Measurements from ENCODE around the gene RUSF1. TPM values are rescaled to one million over a fixed set of nuclear protein-coding genes. Genes with fewer than 3 reads are reported as not detected.

RUSF1 gene
- total and polyA plus RNA-seq, 10 of the 15 experiments (the other 5 are each of a cell fraction or from before 2014, with no cell fraction given), result 0.20 to 46.3 (median 29.7) TPM

DNA sequence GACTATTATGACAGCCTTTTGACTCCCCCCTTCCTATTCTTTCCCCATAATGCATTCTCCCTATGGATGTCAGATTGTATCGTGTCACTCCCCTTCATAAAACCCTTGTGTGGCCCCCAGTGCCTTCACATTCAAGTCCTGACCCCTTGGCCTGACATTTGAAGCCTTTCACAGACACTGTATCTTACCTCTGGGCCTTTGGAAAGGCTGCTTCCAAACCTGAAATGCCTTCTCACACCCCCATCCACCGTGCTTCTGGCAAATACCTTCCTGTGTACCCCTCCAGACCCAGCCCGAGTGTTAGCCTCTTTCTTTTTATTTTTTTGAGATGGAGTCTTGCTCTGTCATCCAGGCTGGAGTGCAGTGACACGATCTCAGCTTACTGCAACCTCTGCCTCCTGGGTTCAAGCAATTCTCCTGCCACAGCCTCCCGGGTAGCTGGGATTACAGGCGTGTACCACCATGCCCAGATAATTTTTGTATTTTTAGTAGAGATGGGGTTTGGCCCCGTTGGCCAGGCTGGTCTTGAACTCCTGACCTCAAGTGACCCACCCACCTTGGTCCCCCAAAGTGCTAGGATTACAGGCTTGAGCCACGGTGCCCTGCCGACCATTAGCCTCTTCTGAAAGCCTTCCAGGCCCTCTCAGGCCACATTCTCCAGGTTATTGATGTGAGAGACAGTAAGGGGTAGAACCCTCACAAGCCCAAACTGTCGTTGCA is 46.8 kb downstream of the RUSF1 start:
- Histone ChIP-seq H3K4me1 (ENCODE audit: control insufficient read depth, insufficient read depth, low read length) (peaks cover 13% of the 10 kb centered on the region), H3K27me3 (replicated peaks in 1 of 2; ENCODE audit: control insufficient read depth in 2 of 2, insufficient read depth in 2 of 2, low read length in 1 of 2) (no peaks in the 10 kb centered on the region), H3K9ac (ENCODE audit: control insufficient read depth, insufficient read depth, low read length) (no peak overlapping the region), H4K20me1 (ENCODE audit: control insufficient read depth, insufficient read depth) (peaks cover 3% of the 10 kb centered on the region; the same call in 1 of the 2 replicates), H3K9me3 (replicated peaks; ENCODE audit: control insufficient read depth, insufficient read depth, low read length) (no peaks in the 10 kb centered on the region), H3K4me3 (no peak overlapping the region), H3K27ac (ENCODE audit: control insufficient read depth, insufficient read depth) (no peak overlapping the region), H3K79me2 (ENCODE audit: control insufficient read depth, insufficient read depth, low read length) (peaks cover 38% of the 10 kb centered on the region), H3K36me3 (ENCODE audit: control insufficient read depth in 2 of 2, insufficient read depth in 2 of 2, low read length in 1 of 2) (peaks cover 0 to 20% of the 10 kb centered on the region in 2 experiments; a peak in 3 of 4 replicates), H2AFZ (ENCODE audit: control insufficient read depth, low read depth, low read length) (no peak overlapping the region), H3K4me2 (ENCODE audit: control insufficient read depth, insufficient read depth) (peak overlapping the region; percentile 34; the same call in 1 of the 2 replicates)
- TF ChIP-seq, protein P1, sequence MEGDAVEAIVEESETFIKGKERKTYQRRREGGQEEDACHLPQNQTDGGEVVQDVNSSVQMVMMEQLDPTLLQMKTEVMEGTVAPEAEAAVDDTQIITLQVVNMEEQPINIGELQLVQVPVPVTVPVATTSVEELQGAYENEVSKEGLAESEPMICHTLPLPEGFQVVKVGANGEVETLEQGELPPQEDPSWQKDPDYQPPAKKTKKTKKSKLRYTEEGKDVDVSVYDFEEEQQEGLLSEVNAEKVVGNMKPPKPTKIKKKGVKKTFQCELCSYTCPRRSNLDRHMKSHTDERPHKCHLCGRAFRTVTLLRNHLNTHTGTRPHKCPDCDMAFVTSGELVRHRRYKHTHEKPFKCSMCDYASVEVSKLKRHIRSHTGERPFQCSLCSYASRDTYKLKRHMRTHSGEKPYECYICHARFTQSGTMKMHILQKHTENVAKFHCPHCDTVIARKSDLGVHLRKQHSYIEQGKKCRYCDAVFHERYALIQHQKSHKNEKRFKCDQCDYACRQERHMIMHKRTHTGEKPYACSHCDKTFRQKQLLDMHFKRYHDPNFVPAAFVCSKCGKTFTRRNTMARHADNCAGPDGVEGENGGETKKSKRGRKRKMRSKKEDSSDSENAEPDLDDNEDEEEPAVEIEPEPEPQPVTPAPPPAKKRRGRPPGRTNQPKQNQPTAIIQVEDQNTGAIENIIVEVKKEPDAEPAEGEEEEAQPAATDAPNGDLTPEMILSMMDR (IDR thresholded peaks at IDR 0.05 in 2 of 3, conservative IDR thresholded peaks at IDR 0.05 in 1 of 3; ENCODE audit: control insufficient read depth in 2 of 3, extremely low read depth in 1 of 3, insufficient read depth in 1 of 3, low read depth in 3 of 3, low read length in 3 of 3), result no peak
- TF ChIP-seq, protein P2, sequence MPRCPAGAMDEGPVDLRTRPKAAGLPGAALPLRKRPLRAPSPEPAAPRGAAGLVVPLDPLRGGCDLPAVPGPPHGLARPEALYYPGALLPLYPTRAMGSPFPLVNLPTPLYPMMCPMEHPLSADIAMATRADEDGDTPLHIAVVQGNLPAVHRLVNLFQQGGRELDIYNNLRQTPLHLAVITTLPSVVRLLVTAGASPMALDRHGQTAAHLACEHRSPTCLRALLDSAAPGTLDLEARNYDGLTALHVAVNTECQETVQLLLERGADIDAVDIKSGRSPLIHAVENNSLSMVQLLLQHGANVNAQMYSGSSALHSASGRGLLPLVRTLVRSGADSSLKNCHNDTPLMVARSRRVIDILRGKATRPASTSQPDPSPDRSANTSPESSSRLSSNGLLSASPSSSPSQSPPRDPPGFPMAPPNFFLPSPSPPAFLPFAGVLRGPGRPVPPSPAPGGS (IDR thresholded peaks at IDR 0.05; ENCODE audit: borderline replicate concordance, insufficient read depth, low read depth, low read length, poor library complexity, severe bottlenecking), result no peak
- TF ChIP-seq, protein P3, sequence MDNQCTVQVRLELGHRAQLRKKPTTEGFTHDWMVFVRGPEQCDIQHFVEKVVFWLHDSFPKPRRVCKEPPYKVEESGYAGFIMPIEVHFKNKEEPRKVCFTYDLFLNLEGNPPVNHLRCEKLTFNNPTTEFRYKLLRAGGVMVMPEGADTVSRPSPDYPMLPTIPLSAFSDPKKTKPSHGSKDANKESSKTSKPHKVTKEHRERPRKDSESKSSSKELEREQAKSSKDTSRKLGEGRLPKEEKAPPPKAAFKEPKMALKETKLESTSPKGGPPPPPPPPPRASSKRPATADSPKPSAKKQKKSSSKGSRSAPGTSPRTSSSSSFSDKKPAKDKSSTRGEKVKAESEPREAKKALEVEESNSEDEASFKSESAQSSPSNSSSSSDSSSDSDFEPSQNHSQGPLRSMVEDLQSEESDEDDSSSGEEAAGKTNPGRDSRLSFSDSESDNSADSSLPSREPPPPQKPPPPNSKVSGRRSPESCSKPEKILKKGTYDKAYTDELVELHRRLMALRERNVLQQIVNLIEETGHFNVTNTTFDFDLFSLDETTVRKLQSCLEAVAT (IDR thresholded peaks at IDR 0.05), result no peak
- TF ChIP-seq BACH1 (IDR thresholded peaks at IDR 0.05; ENCODE audit: borderline replicate concordance) (no peak), GABPA (IDR thresholded peaks at IDR 0.05; ENCODE audit: low read depth) (no peak)
- in situ Hi-C loops (cut with MboI), result no loop called here
- ATAC-seq, result no peak
- 83% methylated on average over 9 of the region's 10 CpGs for WGBS (ENCODE audit: insufficient coverage, insufficient replicate concordance, low lambda C conversion rate, missing lambda C conversion rate)
- SMC1A ChIA-PET (ENCODE audit: uncharacterized antibody, unreplicated experiment), result interaction anchor here (0.9 to 4.1 kb wide), 13 partner anchors 10 to 508 kb away, joined by 3 to 26 read pairs (median 5); partner anchors contain the start of genes ZNF646 and ZNF668
- POLR2A ChIA-PET, result interaction anchor here (1.0 to 4.0 kb wide), 4 partner anchors 46 to 466 kb away, joined by 4 to 20 read pairs (median 6); partner anchors contain the start of gene ZNF267
- no peak for DNase-seq (ENCODE audit: low read depth, low spot score)
- CTCF ChIA-PET, result interaction anchor here (0.7 to 7.0 kb wide), 37 partner anchors 7 to 507 kb away, joined by 3 to 71 read pairs (median 5); partner anchors contain the start of genes PYCARD, RUSF1, TGFB1I1 and ZNF267
- intact Hi-C loops (cut with micrococcal nuclease; ENCODE audit: unreplicated experiment), result no loop called here
- RAD21 ChIA-PET (ENCODE audit: unreplicated experiment), result interaction anchor here (0.7 to 4.0 kb wide), 13 partner anchors 16 to 507 kb away, joined by 3 to 21 read pairs (median 3); partner anchors contain the start of gene ZNF843
- BruUV-seq (replicated peaks), result no TSS peak
- no peak for FAIRE-seq

Data from GM12878 (cell line).